Esophagus squamous epithelium (tissue), 5 donors: ENCODE results near the gene RPS6KA4. TPM values are rescaled to one million over a fixed set of nuclear protein-coding genes. Genes with fewer than 3 reads are reported as not detected.
"Not testable (repeated sequence)": the region's sequence is repeated elsewhere in the genome, so short reads cannot be mapped to it uniquely, and the experiment has no call there.

Source experiments
- DNase-seq: peaks from one replicate; lab custom pipeline; 2025; lab: John Stamatoyannopoulos, UW
- H3K27ac ChIP-seq, 4 donors: fragments of 200-600 bp; sonication (generic); one replicate each; pipeline ENCODE4 v1.5.1; 2016 to 2019; ENCODE audit warnings: mild to moderate bottlenecking in 1 of 4
- H3K27me3 ChIP-seq, 4 donors: fragments of 200-600 bp; sonication (generic); 1 replicate in 3 of 4; 2 replicates in 1 of 4; pipeline versions ENCODE4 v1.5.1 to v1.6.0; 2017 to 2021; ENCODE audit warnings: antibody characterized with exemption in 1 of 4
- H3K36me3 ChIP-seq, 3 donors: fragments of 200-600 bp; sonication (generic); one replicate each; pipeline ENCODE4 v1.5.1; 2016 to 2019
- H3K4me1 ChIP-seq, 3 donors: fragments of 200-600 bp; sonication (generic); one replicate each; pipeline ENCODE4 v1.5.1; 2017 to 2019
- H3K4me3 ChIP-seq, 4 donors: fragments of 200-600 bp; sonication (generic); 1 replicate in 3 of 4; 2 replicates in 1 of 4; pipeline ENCODE4 v1.5.1; 2016 to 2019; ENCODE audit warnings: mild to moderate bottlenecking in 2 of 4, moderate library complexity in 1 of 4
- H3K9me3 ChIP-seq, 3 donors: fragments of 200-600 bp; sonication (generic); one replicate each; pipeline ENCODE4 v1.5.1; 2016 to 2019
- CTCF ChIP-seq, 6 experiments: fragments of 450-650 bp in 4 of 6; fragments of 200-600 bp in 2 of 6; sonication (generic) in 2 of 6; IDR thresholded peaks; one replicate each; pipeline ENCODE4 v1.5.1; 2016 to 2019; ENCODE audit warnings: antibody characterized with exemption in 6 of 6, mild to moderate bottlenecking in 4 of 6, moderate library complexity in 4 of 6
- POLR2A ChIP-seq, 4 donors: fragments of 450-650 bp; IDR thresholded peaks; one replicate each; pipeline ENCODE4 v1.6.1; 2017; ENCODE audit warnings: antibody characterized with exemption in 4 of 4, mild to moderate bottlenecking in 4 of 4, moderate library complexity in 3 of 4
- WGBS, 2 donors: methylation state at CpG; one replicate each; pipeline ENCODE4 v1.1.5; 2018; 5-methylcytosine and 5-hydroxymethylcytosine counted together
- intact Hi-C: fragments of 100-400 bp; cut with DNase I; formaldehyde crosslinking; loops from one replicate; pipeline ENCODE4 v1.15.0; 2022
- total RNA-seq, 4 donors: library from RNA; depleted of rRNA; stranded (reverse); fragments of >200 nt; gene quantifications; one replicate each; pipeline ENCODE4 v1.1.0, GENCODE V29; 2016
- donor health status: DM: yes; HTN: yes; CAD: no.

The RPS6KA4 gene
- total RNA-seq, 4 donors from 2014 or later, result 28.6 to 69.8 (median 55.0) TPM

- no peak for DNase-seq
- Histone ChIP-seq H3K9me3 (no peaks in the 10 kb centered on the region), H3K36me3 (peaks cover 2 to 34% (median 14%) of the 10 kb centered on the region in 3 donors), H3K4me3 (no peak overlapping the region), H3K27ac (peak overlapping the region; percentile 74 to 99 (median 94)), H3K4me1 (peaks cover 40 to 79% (median 43%) of the 10 kb centered on the region in 3 donors), H3K27me3 (no peaks in the 10 kb centered on the region)
- 30 to 83% methylated on average over 4 to 5 of the region's 5 CpGs for WGBS, 2 donors
- TF ChIP-seq POLR2A (IDR thresholded peaks at IDR 0.05), result peak in 2 of 4 donors; percentile 30 to 32
- no peak for TF ChIP-seq CTCF (IDR thresholded peaks at IDR 0.05)
- intact Hi-C loops, result no loop called here
Measured at GRCh38 chr11:64321533-64321932, 37.4 kb upstream of the RPS6KA4 start.

- DNase-seq, result no peak
- 79 to 87% methylated on average over 2 to 3 of the region's 7 CpGs for WGBS, 2 donors
- Histone ChIP-seq H3K27ac (peak overlapping the region in 3 of 4 donors; percentile 92 to 99 (median 96)), H3K36me3 (peaks cover 2 to 34% (median 14%) of the 10 kb centered on the region in 3 donors), H3K27me3 (no peaks in the 10 kb centered on the region), H3K9me3 (no peaks in the 10 kb centered on the region), H3K4me1 (peaks cover 37 to 74% (median 37%) of the 10 kb centered on the region in 3 donors), H3K4me3 (no peak overlapping the region)
- intact Hi-C loops, result no loop called here
- TF ChIP-seq CTCF (IDR thresholded peaks at IDR 0.05) (no peak), POLR2A (IDR thresholded peaks at IDR 0.05) (no peak)
Measured at GRCh38 chr11:64322925-64323260, 36.1 kb upstream of the RPS6KA4 start.

- no peak for TF ChIP-seq CTCF (IDR thresholded peaks at IDR 0.05)
- no peak for TF ChIP-seq POLR2A (IDR thresholded peaks at IDR 0.05)
- no peak overlapping the region for H3K4me3 ChIP-seq
- DNase-seq, result no peak
- H3K27me3 ChIP-seq, result no peaks in the 10 kb centered on the region
- intact Hi-C loops, result no loop called here
- peaks cover 2 to 34% (median 14%) of the 10 kb centered on the region in 3 donors for H3K36me3 ChIP-seq
- H3K27ac ChIP-seq, result peak overlapping the region; percentile 76 to 99 (median 94)
- peaks cover 36 to 74% (median 37%) of the 10 kb centered on the region in 3 donors for H3K4me1 ChIP-seq
- 14 to 70% methylated on average over 2 to 5 of the region's 5 CpGs for WGBS, 2 donors
- no peaks in the 10 kb centered on the region for H3K9me3 ChIP-seq
Measured at GRCh38 chr11:64323373-64323772, 35.6 kb upstream of the RPS6KA4 start.

GRCh38 chr11:64323984-64324383, 35.0 kb upstream of the RPS6KA4 start:
- peaks cover 2 to 34% (median 14%) of the 10 kb centered on the region in 3 donors for H3K36me3 ChIP-seq
- WGBS, 2 donors, result 80% methylated on average over 1 of the region's 4 CpGs; no CpG with 5 or more reads in 1 of the 2 donors
- peak overlapping the region; percentile 76 to 99 (median 94) for H3K27ac ChIP-seq
- H3K9me3 ChIP-seq, H3K4me3 ChIP-seq, H3K27me3 ChIP-seq, DNase-seq, intact Hi-C loops: not testable (repeated sequence)
- peaks cover 30 to 69% (median 34%) of the 10 kb centered on the region in 3 donors for H3K4me1 ChIP-seq

- 57 to 62% methylated on average over 9 of the region's 11 CpGs for WGBS, 2 donors
- Histone ChIP-seq H3K36me3 (peaks cover 2 to 34% (median 14%) of the 10 kb centered on the region in 3 donors), H3K9me3 (no peaks in the 10 kb centered on the region), H3K27ac (peak overlapping the region; percentile 76 to 99 (median 94)), H3K27me3 (no peaks in the 10 kb centered on the region), H3K4me3 (no peak overlapping the region), H3K4me1 (peaks cover 21 to 69% (median 34%) of the 10 kb centered on the region in 3 donors)
- no peak for DNase-seq
- TF ChIP-seq POLR2A (IDR thresholded peaks at IDR 0.05) (no peak), CTCF (IDR thresholded peaks at IDR 0.05) (no peak)
- intact Hi-C loops, result no loop called here
Measured at GRCh38 chr11:64324692-64325469, 34.1 kb upstream of the RPS6KA4 start.
